ENCODE results near the gene SLC26A2. TPM values are rescaled to one million over a fixed set of nuclear protein-coding genes. Genes with fewer than 3 reads are reported as not detected.

Gene SLC26A2
- total RNA-seq, 1 donor from 2014 or later, result 11.0 TPM

DNA sequence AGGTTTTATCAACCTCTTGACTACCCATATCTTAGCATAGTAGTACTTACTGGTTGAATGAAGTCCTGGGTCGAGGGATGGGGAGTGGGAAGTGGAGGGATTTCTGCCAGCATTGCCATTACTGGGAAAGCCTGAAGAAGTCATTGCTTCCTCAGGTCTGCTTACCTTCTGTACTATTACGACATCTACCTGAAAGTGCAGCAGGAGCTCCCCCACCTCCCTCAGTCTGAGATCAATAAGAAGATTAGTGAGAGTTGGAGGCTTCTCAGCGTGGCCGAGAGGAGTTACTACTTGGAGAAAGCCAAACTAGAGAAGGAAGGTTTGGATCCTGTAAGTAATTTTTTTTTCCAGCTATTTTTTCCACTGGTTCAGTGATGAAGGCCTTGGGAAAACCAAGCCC lies 45.8 kb downstream of the SLC26A2 start:
- intact Hi-C loops (cut with micrococcal nuclease), result no loop called here
- Mint-ChIP-seq H3K27me3 (no peaks in the 10 kb centered on the region), H3K27ac (no peak overlapping the region), H3K36me3 (ENCODE audit: low read depth) (peaks cover 74% of the 10 kb centered on the region), H3K4me3 (no peak overlapping the region), H3K9me3 (no peaks in the 10 kb centered on the region), H3K4me1 (peaks cover 16% of the 10 kb centered on the region)
- ATAC-seq (ENCODE audit: low read depth) (no peak), DNase-seq (no peak)
- POLR2A ChIA-PET, result no interaction called here
- CTCF ChIA-PET, result interaction anchor here (1.6 kb wide), 1 partner anchor 16 kb away, joined by 5 read pairs; no protein-coding TSS in a partner anchor
- TF ChIP-seq CTCF (IDR thresholded peaks at IDR 0.05), result no peak

DNA sequence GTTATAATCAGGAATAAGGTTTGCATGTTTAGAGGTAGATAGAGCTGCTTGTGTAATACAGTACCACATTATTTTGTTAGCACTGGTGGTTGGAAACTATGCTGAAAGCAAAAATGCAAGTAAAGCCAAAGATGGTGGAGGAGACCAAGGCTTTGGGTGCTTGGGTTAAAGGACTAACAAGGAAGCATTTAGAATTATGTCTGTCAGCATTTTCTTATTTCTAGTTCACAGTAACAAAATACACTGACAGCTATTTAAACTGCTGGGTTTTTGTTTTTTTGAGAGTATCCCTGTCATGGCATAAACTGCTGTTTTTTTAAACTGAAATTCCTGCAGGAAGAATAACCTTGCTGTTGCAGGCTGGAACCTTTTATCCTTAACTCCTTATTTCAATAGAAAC lies 46.5 kb downstream of the SLC26A2 start:
- intact Hi-C loops (cut with micrococcal nuclease), result no loop called here
- peaks cover 75% of the 10 kb centered on the region for H3K36me3 Mint-ChIP-seq (ENCODE audit: low read depth)
- CTCF ChIA-PET, result interaction anchor here (1.6 kb wide), 1 partner anchor 16 kb away, joined by 5 read pairs; no protein-coding TSS in a partner anchor
- TF ChIP-seq CTCF (IDR thresholded peaks at IDR 0.05), result no peak
- peaks cover 8% of the 10 kb centered on the region for H3K4me1 Mint-ChIP-seq
- no peaks in the 10 kb centered on the region for H3K27me3 Mint-ChIP-seq
- POLR2A ChIA-PET, result no interaction called here
- no peak overlapping the region for H3K4me3 Mint-ChIP-seq
- H3K9me3 Mint-ChIP-seq, result no peaks in the 10 kb centered on the region
- no peak overlapping the region for H3K27ac Mint-ChIP-seq
- no peak for DNase-seq
- no peak for ATAC-seq (ENCODE audit: low read depth)

DNA sequence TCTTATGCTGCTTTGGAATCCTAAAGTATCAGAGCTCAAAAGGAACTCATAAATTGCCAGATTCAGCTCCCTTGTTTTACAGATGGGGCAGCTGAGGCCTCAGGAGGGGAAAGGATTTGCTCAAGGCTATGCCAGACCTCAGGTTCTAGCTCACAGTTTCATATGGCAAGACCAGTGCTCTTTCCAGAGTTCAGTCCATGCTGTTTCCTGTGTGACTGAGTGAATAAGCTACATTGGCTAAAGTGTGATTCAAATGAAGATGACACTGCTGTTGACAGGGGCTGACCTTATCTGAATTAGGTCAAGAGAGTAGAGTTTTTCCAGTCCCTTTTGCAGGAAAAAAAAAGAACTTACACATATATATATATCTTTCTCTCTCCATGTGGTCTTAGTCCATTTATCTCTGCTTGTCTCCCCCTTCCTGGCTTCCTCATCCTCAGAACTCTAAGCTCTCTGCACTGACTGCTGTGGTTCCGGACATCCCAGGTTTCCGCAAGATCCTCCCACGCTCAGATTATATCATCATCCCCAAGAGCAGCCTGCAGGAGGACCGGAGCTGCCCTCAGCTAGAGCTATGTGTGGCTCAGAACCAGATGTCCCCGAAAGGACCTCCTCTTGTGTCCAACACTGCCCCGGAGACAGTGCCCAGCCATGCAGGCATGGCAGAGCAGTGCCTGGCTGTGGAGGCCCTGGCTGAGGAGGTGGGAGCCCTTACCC lies 49.3 kb downstream of the SLC26A2 start:
- no peak overlapping the region for H3K4me3 Mint-ChIP-seq
- POLR2A ChIA-PET, result no interaction called here

GRCh38 chr5:150013931-150014330 lies 53.4 kb downstream of the SLC26A2 start:
- POLR2A ChIA-PET, result no interaction called here
- CTCF ChIA-PET, result no interaction called here
- peaks cover 90% of the 10 kb centered on the region for H3K36me3 Mint-ChIP-seq (ENCODE audit: low read depth)

More for the DNA sequence above, 49.3 kb downstream of the SLC26A2 start:
- Mint-ChIP-seq H3K27ac (no peak overlapping the region), H3K9me3 (no peaks in the 10 kb centered on the region), H3K27me3 (no peaks in the 10 kb centered on the region), H3K36me3 (ENCODE audit: low read depth) (peaks cover 90% of the 10 kb centered on the region), H3K4me1 (no peaks in the 10 kb centered on the region)
- CTCF ChIA-PET, result no interaction called here
- ATAC-seq (ENCODE audit: low read depth), result no peak
- intact Hi-C loops (cut with micrococcal nuclease), result no loop called here
- no peak for TF ChIP-seq CTCF (IDR thresholded peaks at IDR 0.05)
- DNase-seq, result no peak

DNA sequence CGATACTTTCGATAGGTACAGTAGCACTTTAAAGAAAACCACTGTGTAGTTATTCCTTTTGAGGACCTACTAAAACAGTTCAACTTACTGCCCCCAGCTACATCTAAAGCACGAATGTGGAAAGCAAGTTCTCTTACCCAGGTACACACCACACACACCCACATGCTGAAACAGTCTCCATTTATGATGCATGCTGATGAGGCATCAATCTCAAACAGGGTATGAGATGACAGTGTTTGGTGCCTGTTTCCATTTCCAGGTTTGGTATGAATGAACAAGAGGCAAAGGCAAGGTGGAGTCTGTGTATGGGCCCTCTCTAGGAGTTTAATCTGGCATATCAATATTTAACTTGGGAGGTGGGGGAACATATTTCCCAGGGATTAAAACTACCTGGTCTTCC lies 53.9 kb downstream of the SLC26A2 start:
- no peak for TF ChIP-seq CTCF (IDR thresholded peaks at IDR 0.05)
- peaks cover 2% of the 10 kb centered on the region for H3K9me3 Mint-ChIP-seq
- ChIA-PET CTCF (no interaction called here), POLR2A (no interaction called here)
- H3K36me3 Mint-ChIP-seq (ENCODE audit: low read depth), result peaks cover 91% of the 10 kb centered on the region
- no peak overlapping the region for H3K27ac Mint-ChIP-seq
- ATAC-seq (ENCODE audit: low read depth) (no peak), DNase-seq (no peak)
- H3K4me3 Mint-ChIP-seq, result no peak overlapping the region
- no peaks in the 10 kb centered on the region for H3K4me1 Mint-ChIP-seq
- no peaks in the 10 kb centered on the region for H3K27me3 Mint-ChIP-seq
- intact Hi-C loops (cut with micrococcal nuclease), result no loop called here

More at GRCh38 chr5:150013931-150014330, 53.4 kb downstream of the SLC26A2 start:
- Mint-ChIP-seq H3K4me3 (no peak overlapping the region), H3K9me3 (peaks cover 2% of the 10 kb centered on the region), H3K4me1 (no peaks in the 10 kb centered on the region), H3K27ac (no peak overlapping the region), H3K27me3 (no peaks in the 10 kb centered on the region)
- ATAC-seq (ENCODE audit: low read depth) (no peak), DNase-seq (no peak)
- intact Hi-C loops (cut with micrococcal nuclease), result no loop called here
- TF ChIP-seq CTCF (IDR thresholded peaks at IDR 0.05), result no peak

All from activated B cell treated with CpG ODN at 0.5 μM for 24 hours (primary cell).